Activated CD4-positive, alpha-beta T cell treated with anti-CD3 and anti-CD28 coated beads for 48 hours (primary cell): ENCODE results near the gene PITPNC1.
"Not testable (repeated sequence)": the region's sequence is repeated elsewhere in the genome, so short reads cannot be mapped to it uniquely, and the experiment has no call there.

Experiments used
- DNase-seq: peaks from one replicate; pipeline ENCODE4 v3.0.0-alpha.2; 2020

Gene PITPNC1

DNA sequence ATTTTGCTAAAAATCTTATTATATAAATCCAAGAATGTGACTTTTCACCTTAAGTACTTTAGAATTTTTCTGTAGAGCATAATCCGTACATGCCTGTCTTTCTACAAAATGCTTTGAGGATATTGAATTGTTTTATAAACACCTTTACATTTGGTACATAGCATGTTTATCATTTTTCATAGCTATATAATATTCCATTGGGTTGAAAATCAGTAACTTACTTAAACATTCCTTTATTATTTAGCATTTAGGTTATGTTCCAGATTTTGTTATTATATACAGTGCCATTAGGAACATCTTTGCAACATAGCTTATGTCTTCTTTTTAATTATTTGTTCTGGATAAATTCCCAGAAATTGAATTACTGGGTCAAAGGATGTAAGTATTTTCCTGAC is 323.6 kb downstream of the PITPNC1 start:
- DNase-seq, result no peak

DNA sequence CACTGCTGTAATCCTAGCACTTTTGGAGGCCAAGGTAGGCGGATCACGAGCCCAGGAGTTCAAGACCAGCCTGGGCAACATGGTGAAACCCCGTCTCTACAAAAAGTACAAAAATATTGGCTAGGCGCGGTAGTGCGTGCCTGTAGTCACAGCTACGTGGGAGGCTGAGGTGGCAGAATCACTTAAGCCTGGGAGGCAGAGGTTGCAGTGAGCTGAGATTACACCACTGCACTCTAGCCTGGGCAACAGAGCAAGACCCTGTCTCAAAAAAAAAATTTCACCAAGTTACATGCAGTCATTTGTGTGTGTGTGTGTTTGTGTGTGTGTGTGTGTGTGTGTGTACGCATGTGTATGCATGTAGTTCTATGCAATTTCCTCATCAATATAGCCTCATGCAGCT is 325.8 kb downstream of the PITPNC1 start:
- DNase-seq, result not testable (repeated sequence)

DNA sequence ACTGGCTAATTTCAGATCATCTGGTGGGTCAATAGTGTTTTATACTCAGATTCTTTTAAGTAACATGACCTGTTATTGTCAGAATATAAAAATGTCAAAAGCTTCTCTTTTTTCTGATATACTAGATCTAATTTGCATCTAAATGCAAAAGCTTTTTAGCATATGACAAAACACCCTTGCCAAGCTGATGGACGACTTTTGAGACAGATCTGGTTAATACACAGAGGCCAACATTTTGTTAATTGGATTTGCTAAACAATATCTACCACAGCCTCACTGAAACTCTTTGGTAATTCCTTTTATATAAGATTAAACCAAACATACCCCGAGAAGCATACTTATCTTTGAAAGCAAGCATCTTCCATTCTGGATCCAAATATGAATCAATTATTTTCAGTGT is 330.4 kb downstream of the PITPNC1 start:
- DNase-seq, result no peak

DNA sequence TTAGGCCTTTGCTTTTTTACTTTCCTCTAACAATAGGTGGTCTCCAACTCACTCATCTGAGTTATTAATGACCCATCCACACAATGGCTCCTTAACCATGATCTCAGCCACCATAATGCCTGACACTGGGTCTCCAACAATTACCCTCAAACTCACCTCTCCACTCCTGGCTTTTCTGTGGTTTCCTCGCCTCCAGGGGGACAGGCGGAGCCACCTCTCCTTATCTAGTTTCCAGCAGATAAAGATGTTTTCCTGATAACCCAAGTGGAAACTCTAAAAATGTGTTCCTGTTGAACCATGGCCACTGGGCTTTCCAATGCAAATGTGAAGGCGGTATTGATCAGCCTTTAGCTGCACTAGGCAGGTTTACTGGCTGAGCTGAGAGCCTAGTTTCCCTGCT is 331.3 kb downstream of the PITPNC1 start:
- DNase-seq, result no peak

DNA sequence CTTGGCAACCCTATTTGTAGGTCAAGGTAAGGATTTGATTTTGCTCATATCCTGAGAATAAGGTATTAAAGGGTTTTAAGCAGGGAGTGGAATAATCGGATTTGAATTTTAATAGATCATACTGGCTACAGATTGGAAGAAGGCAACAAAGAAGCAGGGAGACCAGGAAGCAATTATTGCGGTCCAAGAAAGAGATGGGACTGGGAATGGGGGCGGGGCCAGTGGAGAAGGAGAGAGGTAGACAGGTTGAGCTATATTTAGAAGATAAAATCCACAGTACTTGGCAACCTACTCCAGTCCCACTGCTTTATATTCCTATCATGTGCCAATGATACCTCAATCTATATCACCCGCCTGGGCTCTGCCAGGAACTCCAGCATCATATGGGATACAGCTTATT is 334.8 kb downstream of the PITPNC1 start:
- no peak for DNase-seq

DNA sequence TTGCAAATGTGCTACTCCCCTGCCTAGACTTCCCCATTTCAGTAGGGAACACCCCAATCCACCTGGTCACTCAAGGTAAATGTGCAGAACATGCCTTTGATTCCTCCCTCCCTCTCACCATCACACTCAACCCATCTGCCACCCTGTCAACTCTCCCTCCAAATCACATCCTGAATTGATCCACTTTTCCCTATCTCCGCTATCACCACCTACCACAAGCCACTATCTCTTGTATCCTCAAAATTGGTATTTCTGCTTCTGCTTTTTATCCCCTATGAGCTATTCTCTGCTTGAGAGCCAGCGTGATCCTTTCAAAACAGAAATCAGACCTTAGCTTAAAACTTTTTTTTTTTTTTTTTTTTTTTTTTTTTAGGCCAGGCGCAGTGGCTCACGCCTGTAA is 335.3 kb downstream of the PITPNC1 start:
- DNase-seq, result no peak

DNA sequence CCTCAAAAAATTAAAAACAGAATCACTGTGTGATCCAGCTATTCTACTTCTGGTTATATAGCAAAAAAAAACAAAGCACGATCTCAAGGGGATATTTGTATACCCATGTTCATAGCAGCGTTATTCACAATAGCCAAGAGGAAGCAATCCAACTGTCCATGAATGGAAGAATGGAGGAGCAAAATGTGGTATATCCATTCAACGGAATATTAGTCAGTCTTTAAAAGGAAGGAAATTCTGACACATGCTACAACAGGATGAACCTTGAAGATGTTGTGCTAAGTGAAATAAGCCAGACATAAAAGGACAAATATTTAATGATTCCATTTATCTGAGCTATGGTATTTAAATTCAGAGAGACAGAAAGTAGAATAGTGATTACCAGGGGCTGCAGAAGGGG is 336.1 kb downstream of the PITPNC1 start:
- no peak for DNase-seq

DNA sequence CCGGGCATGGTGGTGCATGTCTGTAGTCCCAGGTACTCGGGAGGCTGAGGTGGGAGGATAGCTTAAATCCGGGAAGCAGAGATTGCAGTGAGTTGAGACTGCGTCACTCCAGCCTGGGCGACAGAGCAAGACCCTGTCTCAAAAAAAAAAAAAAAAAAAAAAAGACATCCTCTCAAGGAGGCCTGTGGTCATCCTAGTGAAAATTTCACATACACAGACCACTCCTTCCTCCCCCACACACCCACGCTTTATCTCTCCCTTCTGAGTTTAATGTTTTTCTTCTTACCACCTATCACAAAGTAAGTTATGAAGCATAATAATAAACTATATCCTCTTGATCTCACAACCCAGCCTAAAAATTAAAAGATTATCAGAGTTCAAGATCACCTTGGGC is 339.3 kb downstream of the PITPNC1 start:
- DNase-seq, result no peak

DNA sequence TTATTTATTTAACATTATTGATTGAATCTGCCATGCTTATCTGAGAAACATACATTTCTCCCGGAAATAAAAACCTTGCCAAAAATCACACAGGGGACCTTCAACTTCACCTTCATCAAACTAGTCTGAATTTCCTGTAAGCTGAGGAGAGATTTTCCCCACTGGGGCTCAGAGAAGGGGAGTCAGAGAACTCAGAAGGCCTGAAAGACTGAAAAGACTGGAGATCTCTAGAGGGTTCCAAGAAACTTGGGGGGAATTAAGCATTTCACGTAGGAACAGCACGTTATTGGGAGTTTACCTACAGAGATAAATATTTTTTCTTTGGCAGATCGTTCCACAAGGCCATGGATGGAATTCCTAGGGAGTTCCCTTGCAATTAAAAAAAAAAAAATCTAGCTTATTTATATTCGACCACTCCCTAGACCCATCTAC is 340.1 kb downstream of the PITPNC1 start:
- DNase-seq, result no peak

DNA sequence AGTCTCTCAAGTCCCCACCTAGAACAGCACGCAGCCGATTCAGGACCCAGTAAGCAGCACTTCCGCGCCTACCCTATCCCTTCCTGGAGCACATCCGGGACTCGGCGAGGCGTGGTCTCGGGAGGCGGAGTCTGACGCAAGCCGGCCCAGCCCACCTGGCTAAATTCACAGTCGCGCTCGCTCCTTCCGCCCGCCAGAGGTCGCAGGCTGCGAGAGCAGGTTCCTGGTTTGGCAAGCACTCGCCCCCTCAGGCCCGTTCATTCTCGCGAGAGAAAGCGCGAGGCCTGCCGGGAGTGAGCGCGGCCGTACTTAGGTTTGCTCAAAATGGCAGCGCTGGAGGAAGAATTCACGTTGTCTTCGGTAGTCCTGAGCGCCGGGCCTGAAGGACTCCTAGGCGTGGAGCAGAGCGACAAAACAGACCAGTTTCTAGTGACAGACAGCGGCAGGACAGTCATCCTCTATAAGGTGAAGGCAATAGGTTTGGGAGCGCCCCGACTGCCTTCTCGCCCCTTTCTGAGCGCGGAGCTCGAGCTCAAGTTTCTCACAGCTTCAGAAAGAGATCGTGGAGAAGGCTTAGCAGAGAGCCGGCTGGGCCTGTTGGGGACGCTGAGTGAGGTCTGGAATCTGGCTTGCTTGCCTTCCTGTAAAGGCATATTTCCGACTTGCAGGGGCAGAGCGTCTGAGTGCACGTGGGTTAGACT is 340.7 kb downstream of the PITPNC1 start, which contains the start of gene NOL11:
Gene NOL11, plus strand, starts transcription at position 313 of the 701 bp plus-strand sequence. Its CDS starts 12 bp downstream, at position 325.
- peak; percentile 100 for DNase-seq

DNA sequence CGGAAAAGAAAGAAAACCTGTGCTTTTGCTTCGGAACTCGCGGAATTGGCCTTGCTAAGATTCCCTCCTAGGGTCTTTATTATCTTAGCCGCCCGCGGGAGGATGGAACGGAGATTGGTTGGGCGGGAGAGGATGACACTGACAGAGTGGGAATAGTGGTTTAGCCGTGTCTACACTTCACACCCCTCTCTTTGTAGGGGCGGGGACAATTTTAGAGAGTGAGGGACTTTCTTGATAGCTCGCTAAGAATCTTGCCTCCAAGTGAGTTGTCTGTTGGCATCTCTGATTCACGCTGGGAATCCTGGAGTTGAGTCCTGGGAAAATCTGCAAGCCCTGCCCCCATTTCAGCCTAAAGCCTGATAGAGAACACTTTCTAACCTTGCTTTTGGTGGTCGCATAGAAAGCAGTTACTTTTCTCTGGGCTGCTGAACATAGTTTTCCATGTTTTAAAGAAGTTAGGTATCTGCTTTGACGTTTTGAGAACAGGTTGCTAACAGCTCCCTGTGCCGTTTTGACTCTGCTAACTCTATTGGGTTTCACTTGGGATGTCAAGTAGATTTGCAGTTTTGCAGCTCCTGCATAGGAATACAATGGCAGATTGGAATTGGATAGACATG is 341.4 kb downstream of the PITPNC1 start:
- DNase-seq, result peak; percentile 47

DNA sequence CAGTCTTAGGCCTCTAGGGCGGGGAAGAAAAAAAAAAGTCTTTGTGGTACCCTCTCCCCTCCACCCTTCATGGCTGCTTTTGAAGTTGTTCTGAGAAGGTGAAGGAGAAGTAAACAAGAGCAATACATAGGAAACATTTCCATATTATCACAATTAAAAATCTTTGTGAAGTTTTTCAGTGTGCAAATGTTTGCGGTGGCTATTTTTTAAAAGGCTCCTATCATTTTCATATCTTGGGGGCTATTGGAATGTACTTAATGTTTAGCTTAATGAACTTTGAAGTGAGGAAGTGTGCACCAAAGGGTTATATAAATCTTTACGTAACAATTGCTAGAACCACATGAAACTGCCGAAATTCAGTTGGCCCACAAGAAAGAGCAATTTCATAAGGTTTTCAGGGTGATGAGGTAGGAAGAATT is 348.3 kb downstream of the PITPNC1 start:
- DNase-seq, result no peak

DNA sequence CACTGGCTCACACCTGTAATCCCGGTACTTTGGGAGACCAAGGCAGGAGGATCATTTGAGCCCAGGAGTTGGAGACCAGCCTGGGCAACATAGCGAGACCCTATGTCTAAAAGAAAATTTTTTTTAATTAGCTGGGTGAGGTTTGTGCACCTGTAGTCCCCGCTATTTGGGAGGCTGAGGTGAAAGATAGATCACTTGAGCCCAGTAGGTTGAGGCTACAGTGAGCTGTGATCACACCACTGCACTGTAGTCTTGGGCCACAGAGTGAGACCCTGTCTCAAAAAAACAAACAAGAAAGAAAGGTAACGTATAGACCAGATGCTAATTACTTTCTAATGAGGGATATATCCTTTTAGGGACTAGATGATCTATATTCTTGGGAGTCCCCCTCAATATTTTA is 348.7 kb downstream of the PITPNC1 start:
- no peak for DNase-seq

DNA sequence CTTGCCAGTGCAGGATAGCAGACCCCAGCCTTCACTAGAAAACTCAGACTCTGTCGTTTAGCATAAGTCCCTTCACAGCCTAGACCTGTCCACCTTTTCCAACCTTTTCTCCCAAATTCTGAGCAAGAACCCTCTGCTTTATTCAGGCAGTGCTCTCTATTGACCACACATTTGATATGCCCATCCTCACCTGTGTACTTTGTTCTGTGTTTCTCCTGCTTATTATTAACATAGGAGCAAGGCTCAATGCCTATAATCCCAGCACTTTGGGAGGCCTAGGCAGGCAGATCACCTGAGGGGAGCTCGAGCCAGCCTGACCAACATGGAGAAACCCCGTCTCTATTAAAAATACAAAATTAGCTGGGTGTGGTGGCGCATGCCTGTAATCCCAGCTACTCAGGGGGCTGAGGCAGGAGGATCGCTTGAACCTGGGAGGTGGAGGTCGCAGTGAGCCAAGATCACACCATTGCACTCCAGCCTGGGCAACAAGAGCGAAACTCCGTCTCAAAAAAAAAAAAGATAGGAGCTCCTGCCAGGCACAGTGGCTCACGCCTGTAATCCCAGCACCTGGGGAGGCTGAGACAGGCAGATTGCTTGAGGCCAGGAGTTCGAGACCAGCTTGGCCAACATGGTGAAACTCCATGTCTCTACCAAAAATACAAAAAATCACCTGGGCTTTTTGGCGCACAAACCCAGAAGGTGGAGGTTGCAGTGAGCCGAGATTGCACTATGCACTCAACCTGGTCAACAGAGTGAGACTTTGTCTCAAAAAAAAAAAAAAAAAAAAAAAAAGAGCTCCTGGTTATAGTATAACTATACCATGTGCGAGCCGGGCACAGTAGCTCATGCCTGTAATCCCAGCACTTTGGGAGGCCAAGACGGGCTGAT is 350.3 kb downstream of the PITPNC1 start:
- DNase-seq, result not testable (repeated sequence)

DNA sequence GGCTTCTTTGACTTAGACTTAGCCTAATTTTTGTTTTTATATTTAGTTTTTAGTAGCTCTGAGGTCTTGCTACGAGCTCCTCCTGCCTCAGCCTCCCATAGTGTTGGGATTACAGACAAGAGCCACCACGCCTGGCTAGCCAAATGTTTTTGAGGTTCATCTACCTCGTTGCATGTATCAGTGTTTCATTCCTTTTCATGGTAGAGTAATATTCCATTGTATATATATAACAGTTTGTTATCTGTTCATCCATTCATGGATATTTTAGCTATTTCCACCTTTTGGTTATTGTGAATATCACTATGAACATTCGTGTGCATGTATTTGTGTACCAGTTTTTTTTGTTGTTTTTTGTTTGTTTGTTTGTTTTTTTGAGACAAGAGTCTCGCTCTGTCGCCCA is 352.8 kb downstream of the PITPNC1 start:
- no peak for DNase-seq

DNA sequence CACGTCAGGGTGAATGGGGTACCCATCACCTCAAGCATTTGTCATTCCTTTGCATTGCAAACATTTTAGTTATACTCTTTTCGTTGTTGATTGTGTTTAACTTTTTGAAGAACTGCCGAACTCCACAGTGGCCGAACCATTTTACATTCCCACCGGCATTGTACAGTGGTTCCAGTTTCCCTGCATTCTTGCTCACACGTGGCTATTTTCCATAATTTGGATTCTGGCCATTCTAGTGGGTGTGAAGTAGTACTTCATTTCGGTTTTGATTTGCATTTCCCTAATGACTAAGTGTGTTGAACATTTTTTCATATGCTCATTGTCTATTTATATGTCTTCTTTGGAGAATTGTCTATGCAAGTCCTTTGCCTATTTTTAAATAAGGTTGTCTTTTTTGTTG is 353.6 kb downstream of the PITPNC1 start:
- DNase-seq, result no peak

DNA sequence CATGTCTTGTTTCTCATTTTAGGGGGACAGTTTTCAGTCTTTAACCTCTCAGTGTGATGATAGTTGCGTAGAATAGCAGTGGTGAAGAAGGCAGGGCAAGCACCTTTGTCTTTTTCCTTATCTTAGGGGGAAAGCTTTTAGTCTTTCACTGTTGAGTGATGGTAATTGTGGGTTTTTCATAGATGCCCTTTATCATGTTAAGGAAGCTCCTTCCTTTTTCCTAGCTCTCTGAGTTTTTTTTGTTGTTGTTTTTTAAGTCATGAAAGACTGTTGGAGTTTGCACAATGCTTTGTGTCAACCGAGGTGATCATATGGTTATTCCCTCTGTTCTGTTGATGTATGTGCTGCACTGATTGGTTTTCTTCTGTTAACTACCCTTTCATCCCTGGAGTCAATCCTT is 356.4 kb downstream of the PITPNC1 start:
- DNase-seq, result no peak

DNA sequence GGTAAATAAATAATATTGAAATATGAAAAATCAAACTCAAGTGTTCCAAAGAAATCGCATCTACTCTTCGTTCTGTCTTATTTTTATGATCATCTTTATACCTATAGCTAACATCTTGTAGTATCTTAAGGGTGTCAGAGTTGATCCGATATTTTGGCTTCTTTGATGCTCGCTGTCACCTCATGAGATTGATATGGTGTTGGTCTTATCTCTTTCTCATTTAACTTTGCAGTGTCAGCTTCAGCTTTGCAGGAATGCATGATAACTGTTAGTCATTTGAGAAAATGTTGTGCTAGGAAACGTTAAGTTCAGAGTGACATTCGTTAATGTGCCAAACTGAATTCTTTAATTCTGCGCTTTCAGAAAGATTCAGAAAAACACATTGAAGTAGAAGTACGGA is 360.1 kb downstream of the PITPNC1 start:
- DNase-seq, result no peak

DNA sequence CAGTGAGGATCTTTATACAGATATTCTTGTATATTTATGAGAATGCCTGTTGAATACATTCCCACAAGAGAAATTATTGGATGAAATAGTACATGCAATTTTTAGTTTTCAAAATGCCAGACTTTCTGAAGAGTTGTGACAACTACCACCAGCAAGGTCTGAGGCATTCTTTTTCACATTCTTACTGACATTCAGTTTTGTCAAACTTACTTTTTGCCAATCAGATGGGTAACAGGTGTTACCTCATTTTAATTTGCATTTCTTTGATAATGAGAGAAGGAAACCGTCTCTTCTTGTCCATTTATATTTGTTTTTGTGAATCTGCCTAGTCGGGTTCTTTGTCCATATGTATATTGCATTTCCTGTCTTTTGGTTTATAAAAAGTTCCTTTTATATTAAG is 364.9 kb downstream of the PITPNC1 start:
- DNase-seq, result no peak
